ENCODE measurements around the gene UTRN. TPM values are rescaled to one million over a fixed set of nuclear protein-coding genes. Genes with fewer than 3 reads are reported as not detected.

The UTRN gene
- total and polyA plus RNA-seq, 4 donors: 24.6 to 489 (median 123) TPM

- Histone ChIP-seq H3K36me3 (ENCODE audit: control insufficient read depth in 4 of 4, insufficient read depth in 4 of 4, low read length in 4 of 4) (no peaks in the 10 kb centered on the region), H3K9ac (ENCODE audit: insufficient read depth in 1 of 2, low read length in 2 of 2) (no peak overlapping the region), H3K4me3 (no peak overlapping the region), H3K4me1 (ENCODE audit: control insufficient read depth in 5 of 5, insufficient read depth in 5 of 5, low read length in 5 of 5) (peaks cover 0 to 9% (median 0%) of the 10 kb centered on the region in 5 donors), H3K27me3 (ENCODE audit: control insufficient read depth in 3 of 3, insufficient read depth in 3 of 3, low read length in 2 of 3) (no peaks in the 10 kb centered on the region), H3K27ac (ENCODE audit: low read depth in 1 of 2, low read length in 1 of 2) (peak overlapping the region in 1 of 2 donors; percentile 83), H3K9me3 (ENCODE audit: control insufficient read depth in 4 of 4, insufficient read depth in 3 of 4, low read length in 3 of 4) (no peaks in the 10 kb centered on the region)
- peak in 2 of 3 donors; percentile 37 to 40 for DNase-seq
- TF ChIP-seq CTCF (IDR thresholded peaks at IDR 0.05; ENCODE audit: control extremely low read depth, extremely low read depth): no peak
- WGBS, 2 donors: 45 to 50% methylated on average over 5 of the region's 5 CpGs
- no peak for ATAC-seq (ENCODE audit: insufficient read depth, low FRiP score)
Observed at GRCh38 chr6:144265390-144265789, 19.7 kb upstream of the UTRN start.

- H3K4me3 ChIP-seq: no peak overlapping the region
- H3K27me3 ChIP-seq (ENCODE audit: control insufficient read depth in 3 of 3, insufficient read depth in 3 of 3, low read length in 2 of 3): no peaks in the 10 kb centered on the region
- 46 to 82% methylated on average over 6 of the region's 6 CpGs for WGBS, 2 donors
- peaks cover 0 to 9% (median 0%) of the 10 kb centered on the region in 5 donors for H3K4me1 ChIP-seq (ENCODE audit: control insufficient read depth in 5 of 5, insufficient read depth in 5 of 5, low read length in 5 of 5)
- ATAC-seq (ENCODE audit: insufficient read depth, low FRiP score) (peak; percentile 61), DNase-seq (peak; percentile 48 to 76 (median 56))
- H3K36me3 ChIP-seq (ENCODE audit: control insufficient read depth in 4 of 4, insufficient read depth in 4 of 4, low read length in 4 of 4): no peaks in the 10 kb centered on the region
- no peaks in the 10 kb centered on the region for H3K9me3 ChIP-seq (ENCODE audit: control insufficient read depth in 4 of 4, insufficient read depth in 3 of 4, low read length in 3 of 4)
- no peak overlapping the region for H3K9ac ChIP-seq (ENCODE audit: insufficient read depth in 1 of 2, low read length in 2 of 2)
- no peak for TF ChIP-seq CTCF (IDR thresholded peaks at IDR 0.05; ENCODE audit: control extremely low read depth, extremely low read depth)
- H3K27ac ChIP-seq (ENCODE audit: low read depth in 1 of 2, low read length in 1 of 2): peak overlapping the region; percentile 67 to 88
Observed at GRCh38 chr6:144266091-144266649, 19.0 kb upstream of the UTRN start.

- Histone ChIP-seq H3K27me3 (ENCODE audit: control insufficient read depth in 3 of 3, insufficient read depth in 3 of 3, low read length in 2 of 3) (no peaks in the 10 kb centered on the region), H3K27ac (ENCODE audit: low read depth in 1 of 2, low read length in 1 of 2) (no peak overlapping the region), H3K9ac (ENCODE audit: insufficient read depth in 1 of 2, low read length in 2 of 2) (no peak overlapping the region), H3K9me3 (ENCODE audit: control insufficient read depth in 4 of 4, insufficient read depth in 3 of 4, low read length in 3 of 4) (no peaks in the 10 kb centered on the region), H3K4me1 (ENCODE audit: control insufficient read depth in 5 of 5, insufficient read depth in 5 of 5, low read length in 5 of 5) (peaks cover 0 to 9% (median 0%) of the 10 kb centered on the region in 5 donors), H3K4me3 (no peak overlapping the region), H3K36me3 (ENCODE audit: control insufficient read depth in 4 of 4, insufficient read depth in 4 of 4, low read length in 4 of 4) (no peaks in the 10 kb centered on the region)
- WGBS, 2 donors: 88 to 91% methylated on average over 4 of the region's 4 CpGs
- DNase-seq (no peak), ATAC-seq (ENCODE audit: insufficient read depth, low FRiP score) (no peak)
- TF ChIP-seq CTCF (IDR thresholded peaks at IDR 0.05; ENCODE audit: control extremely low read depth, extremely low read depth): no peak
Observed at GRCh38 chr6:144268794-144269349, 16.3 kb upstream of the UTRN start.
